K562 treated with DMSO at 1 percent for 24 hours (cell line): Measurements from ENCODE around the gene MEF2B. TPM values are rescaled to one million over a fixed set of nuclear protein-coding genes. Genes with fewer than 3 reads are reported as not detected.

Experiments used
- total RNA-seq: library from RNA; unstranded; fragments of 300-600 nt; gene quantifications from 2 replicates; pipeline ENCODE4 v1.2.3, GENCODE V29; 2022; ENCODE audit warnings: low read depth; ENCODE audit not compliant: insufficient read depth

Gene MEF2B
- 11.4 and 12.9 TPM in 2 replicates for total RNA-seq

DNA sequence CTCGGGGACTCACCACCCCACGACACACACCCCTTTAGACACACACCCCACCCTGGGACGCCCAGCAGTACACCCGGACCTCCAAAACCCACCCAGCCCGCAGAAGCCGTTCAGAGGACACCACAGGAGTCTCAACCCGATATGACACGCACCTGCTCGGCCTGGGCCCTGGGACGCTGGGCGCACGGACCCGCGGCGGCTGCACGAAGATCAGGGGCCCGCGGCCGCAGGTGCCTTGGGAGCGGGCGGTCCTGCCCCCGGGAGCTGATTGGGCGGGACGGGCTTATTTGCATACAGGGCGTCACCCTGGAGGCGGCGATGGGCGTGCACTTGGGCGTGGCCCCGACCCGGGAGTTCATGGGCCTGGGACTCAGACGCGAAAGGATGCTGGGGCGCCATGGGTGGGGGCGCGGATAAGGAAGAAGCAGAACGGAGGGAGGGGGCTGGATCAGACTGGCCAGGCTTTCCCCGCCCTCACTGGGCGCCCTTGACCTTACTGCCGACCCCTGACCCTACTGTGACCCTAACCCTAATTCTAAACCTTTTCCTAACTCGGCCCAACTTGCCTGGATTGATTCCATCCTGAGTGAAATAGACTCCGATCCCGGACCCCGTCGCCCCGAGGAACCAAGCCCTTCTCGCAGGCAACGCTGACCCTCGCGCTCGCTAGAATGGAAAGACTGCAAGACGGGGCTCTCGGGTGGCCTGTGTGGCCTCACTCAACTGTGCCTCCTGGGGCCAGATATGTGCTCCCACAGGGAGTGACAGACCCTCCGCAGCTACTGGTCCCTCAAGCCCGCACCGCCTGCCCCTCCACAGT is at the start of gene MEF2B:
Gene MEF2B, minus strand, starts transcription at position 211 of the 820 bp plus-strand sequence. CDS start 19,528 bp downstream, outside the sequence.

DNA sequence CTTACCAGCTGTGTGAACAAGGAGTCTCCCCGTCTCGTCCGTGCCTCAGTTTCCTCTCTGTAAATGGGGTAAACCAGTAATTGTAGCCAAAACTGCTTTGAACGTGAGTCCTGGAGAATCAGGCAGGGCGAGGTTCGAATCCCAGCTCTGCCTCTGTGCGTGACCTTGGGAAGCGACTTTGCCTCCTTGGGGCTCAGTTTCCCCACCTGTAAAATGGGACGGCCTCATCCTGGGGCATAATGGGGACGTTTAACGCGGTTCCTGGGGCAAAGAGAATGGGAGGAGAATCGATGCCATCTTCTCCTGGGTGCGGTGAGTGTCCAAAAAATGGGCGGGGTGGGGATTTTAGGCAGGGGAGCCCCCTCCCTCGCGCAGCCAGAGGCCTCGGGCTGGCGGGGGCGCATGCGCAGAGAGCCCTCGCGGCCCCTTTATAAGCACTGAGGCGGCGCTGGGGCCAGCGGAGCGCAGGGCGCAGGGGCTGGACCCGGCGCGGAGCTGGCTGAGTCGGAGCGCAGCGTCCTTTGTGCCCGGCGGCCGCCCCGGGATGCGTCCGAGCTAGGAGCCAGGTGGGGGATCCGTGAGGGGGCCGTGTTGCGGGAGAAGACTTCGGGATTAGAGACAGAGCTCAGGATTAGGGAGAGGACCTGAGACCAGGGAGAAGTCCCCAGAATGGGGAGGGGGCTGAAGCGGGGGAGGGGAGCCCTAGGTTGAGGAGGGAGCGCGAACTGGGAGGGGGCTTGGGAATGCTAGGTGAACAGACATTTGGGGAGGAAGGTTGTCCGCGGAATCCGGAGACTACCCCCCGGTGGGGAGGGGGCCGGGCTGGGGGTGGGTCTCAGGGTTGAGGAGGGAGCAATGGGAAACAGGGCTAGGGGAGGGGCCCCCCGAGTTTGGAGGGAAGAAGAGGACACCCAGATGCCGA is 41.7 kb upstream of the MEF2B start, which contains the start of gene NCAN:
Gene NCAN, plus strand, starts transcription at position 460 of the 922 bp plus-strand sequence. CDS start 4,996 bp downstream, outside the sequence.

DNA sequence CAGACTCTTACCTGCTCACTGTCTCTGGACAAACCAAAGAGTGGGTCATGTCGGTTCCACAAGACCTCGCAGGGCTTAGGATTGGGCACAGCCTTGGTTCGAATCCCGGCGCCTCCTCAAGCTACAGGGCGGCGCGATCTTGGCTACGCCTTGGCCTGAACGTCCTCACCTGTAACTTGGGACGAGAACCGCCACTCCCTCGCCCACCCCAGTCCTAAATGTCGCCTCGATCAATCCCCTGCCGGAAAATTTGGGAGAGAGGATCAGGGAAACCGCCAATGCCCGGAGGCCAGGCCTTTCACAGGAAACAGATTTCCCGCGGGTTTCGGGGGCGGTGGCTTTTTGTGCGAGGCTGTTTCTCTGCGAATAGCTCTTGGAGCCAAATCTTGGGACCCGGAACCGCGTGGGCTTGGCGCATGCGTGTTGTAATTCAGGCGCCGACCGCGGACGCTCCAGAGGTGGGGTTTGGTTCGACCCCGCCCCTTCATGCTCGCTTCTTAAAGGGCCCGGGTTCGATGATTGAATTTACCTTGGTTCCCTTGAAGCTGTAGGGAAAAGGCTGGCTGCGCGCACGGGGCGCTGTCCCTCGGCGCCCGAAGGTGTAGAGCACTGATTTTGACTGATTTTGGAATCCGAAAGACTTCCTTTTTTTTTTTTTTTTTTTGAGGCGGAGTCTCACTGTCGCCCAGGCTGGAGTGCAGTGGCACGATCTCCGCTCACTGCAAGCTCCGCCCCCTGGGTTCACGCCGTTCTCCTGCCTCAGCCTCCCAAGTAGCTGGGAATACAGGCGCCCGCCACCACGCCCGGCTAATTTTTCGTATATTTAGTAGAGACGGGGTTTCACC is 33.2 kb upstream of the MEF2B start, which contains the start of gene NR2C2AP:
Gene NR2C2AP, minus strand, starts transcription at position 403 of the 845 bp plus-strand sequence. Its CDS starts 354 bp downstream, at position 49.

DNA sequence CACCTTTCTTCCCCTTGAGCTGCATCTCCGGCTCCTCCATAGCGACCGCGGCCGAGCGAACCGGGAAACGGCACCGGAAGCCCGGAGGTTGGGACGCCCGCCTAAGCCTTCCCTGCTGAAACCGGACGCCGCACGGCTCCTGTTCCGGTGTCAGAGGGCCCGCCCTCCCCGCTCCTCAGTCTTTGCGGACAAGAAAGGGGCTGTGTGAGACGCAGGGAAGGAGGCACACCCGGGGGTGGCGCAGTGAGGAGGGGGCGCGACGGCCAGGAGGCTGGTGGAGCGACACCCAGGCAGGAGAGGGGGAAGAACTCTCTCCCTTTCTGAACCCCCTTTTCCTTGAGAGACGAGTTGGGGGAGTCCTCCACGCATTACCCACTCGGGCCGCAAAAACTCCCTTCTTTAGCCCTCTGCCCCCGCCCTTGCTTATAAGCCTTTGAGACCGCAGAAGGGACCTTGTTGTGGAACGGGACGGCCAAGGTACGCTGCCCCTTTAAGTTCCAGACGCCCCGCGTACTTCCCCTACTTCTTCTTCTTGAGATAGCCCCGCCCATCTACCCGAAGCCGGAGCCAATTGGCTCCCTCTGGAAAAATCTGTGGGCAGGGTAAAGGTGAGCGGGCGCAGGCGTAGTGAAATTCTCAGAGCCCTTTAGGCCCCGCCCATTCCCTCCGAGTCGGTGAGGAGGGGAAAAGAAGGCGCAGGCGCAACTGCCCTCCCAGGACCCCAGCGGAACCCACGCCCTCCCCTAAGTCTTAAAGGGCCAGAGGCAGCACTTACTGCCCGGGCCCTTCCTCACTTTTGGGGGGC is 22.2 kb upstream of the MEF2B start, which contains the start of the genes BORCS8 and RFXANK:
Gene BORCS8, minus strand, starts transcription at position 75 of the 805 bp plus-strand sequence. Its CDS starts 35 bp downstream, at position 40.
Gene RFXANK, plus strand, starts transcription at position 181 of the 805 bp plus-strand sequence. CDS start 1,689 bp downstream, outside the sequence.

DNA sequence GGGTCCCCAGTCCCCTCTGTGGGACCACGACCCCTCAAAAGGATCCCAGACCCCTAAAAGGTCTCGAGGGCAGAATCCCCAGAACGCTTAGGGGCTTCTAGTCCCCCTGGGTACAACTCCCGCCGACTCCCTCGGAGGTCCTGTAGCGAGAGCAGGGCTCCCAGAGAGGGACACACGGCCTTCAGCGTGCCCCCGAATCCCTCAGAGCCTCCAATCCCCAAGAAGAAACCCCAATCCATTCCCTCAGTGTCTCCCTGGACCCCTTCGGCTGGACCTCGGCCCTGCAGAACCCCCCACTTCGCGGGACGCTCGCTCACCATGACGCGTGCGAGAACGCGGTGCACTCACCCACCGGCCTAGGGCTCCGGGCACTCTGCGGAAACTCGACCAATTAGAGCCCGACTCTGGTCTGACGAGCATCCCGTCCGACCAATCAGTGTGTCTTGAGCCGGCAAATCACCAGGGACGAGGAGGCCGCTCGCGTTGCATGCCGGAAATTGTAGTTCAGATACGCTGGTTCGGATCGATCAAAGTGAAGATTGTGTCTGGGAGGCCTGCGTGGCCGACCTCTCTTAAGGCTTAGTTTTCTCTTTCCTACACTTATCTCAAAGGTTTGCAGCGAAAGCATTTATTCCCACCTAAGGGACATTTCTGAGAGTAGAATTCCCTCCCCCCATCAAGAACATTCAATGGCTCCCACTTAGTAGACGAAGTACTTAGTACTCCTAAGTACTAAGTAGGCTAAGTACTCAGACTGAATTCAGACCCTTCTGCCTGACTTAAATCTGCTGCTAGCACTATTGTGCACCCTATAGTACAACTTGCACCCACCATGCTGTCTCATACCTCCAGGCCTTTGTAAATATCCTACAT is 31.7 kb downstream of the MEF2B start, which contains the start of gene TMEM161A:
Gene TMEM161A, minus strand, starts transcription at position 370 of the 873 bp plus-strand sequence. Its CDS starts 50 bp downstream, at position 320.

Other genes starting within 250 kb of the MEF2B start
- gene HOMER3, start 229.0 kb downstream of the MEF2B start, total RNA-seq = 12.2 and 13.3 TPM in 2 replicates
- 57.3 and 58.9 TPM in 2 replicates for gene SUGP2, start 136.7 kb downstream of the MEF2B start, total RNA-seq
- gene ARMC6, start 136.7 kb downstream of the MEF2B start, total RNA-seq = 33.1 and 37.5 TPM in 2 replicates
- 39.2 and 46.6 TPM in 2 replicates for gene SLC25A42, start 106.3 kb downstream of the MEF2B start, total RNA-seq
- 60.1 and 60.9 TPM in 2 replicates for gene TMEM161A, start 31.8 kb downstream of the MEF2B start, total RNA-seq
- gene BORCS8, start 21.9 kb upstream of the MEF2B start, total RNA-seq = 27.4 and 28.6 TPM in 2 replicates
- 215 and 221 TPM in 2 replicates for gene RFXANK, start 22.0 kb upstream of the MEF2B start, total RNA-seq
- gene NR2C2AP, start 33.2 kb upstream of the MEF2B start, total RNA-seq = 13.9 and 20.8 TPM in 2 replicates
- gene NCAN, start 41.7 kb upstream of the MEF2B start, total RNA-seq = not detected in 2 replicates
- not detected in 2 replicates for gene TM6SF2, start 103.0 kb upstream of the MEF2B start, total RNA-seq
- 53.4 and 56.5 TPM in 2 replicates for gene SUGP1, start 150.2 kb upstream of the MEF2B start, total RNA-seq
- 41.5 and 43.6 TPM in 2 replicates for gene MAU2, start 150.6 kb upstream of the MEF2B start, total RNA-seq
- gene GATAD2A, start 235.4 kb upstream of the MEF2B start, total RNA-seq = 76.5 and 81.1 TPM in 2 replicates